Bronchial epithelial cell (primary cell): ENCODE results near the gene ACTN4. TPM values are rescaled to one million over a fixed set of nuclear protein-coding genes. Genes with fewer than 3 reads are reported as not detected.
A peak's percentile ranks its signal among the peaks of the same experiment; 100 is the strongest.

Source experiments
- DNase-seq: peaks from one replicate; pipeline ENCODE4 v3.0.0-alpha.2; 2010; ENCODE audit warnings: low read depth
- FAIRE-seq: peaks from 2 replicates; lab custom pipeline; 2011; peaks lifted over from hg19 to GRCh38; lab: Jason Lieb, UNC
- H3K27me3 ChIP-seq: 2 replicates; pipeline ENCODE4 v1.5.1; 2011; ENCODE audit warnings: low read length; ENCODE audit not compliant: control insufficient read depth, insufficient read depth
- H3K36me3 ChIP-seq: 2 replicates; pipeline ENCODE4 v1.5.1; 2011; ENCODE audit warnings: low read length; ENCODE audit not compliant: control insufficient read depth, insufficient read depth
- H3K4me3 ChIP-seq: 2 replicates; pipeline ENCODE4 v1.5.1; 2011; ENCODE audit warnings: mild to moderate bottlenecking, low read depth, low read length, control low read depth
- total RNA-seq: library from RNA; depleted of rRNA; stranded (reverse); fragments of >200 nt; gene quantifications from 2 replicates; pipeline ENCODE4 v1.2.1, GENCODE V29; 2014
- TF ChIP-seq, protein P1 (sequence below): IDR thresholded peaks from 2 replicates; pipeline ENCODE4 v1.5.1; 2011; ENCODE audit warnings: mild to moderate bottlenecking, moderate library complexity, low read length, control low read depth, inconsistent platforms; ENCODE audit not compliant: insufficient read depth, severe bottlenecking

ACTN4 gene
- total RNA-seq, 1 donor from 2014 or later = 130 TPM

- FAIRE-seq = peak; percentile 18
- H3K4me3 ChIP-seq = no peak overlapping the region
- H3K36me3 ChIP-seq = peaks cover 78% of the 10 kb centered on the region
- no peak for DNase-seq
- no peaks in the 10 kb centered on the region for H3K27me3 ChIP-seq
- TF ChIP-seq, protein P1, sequence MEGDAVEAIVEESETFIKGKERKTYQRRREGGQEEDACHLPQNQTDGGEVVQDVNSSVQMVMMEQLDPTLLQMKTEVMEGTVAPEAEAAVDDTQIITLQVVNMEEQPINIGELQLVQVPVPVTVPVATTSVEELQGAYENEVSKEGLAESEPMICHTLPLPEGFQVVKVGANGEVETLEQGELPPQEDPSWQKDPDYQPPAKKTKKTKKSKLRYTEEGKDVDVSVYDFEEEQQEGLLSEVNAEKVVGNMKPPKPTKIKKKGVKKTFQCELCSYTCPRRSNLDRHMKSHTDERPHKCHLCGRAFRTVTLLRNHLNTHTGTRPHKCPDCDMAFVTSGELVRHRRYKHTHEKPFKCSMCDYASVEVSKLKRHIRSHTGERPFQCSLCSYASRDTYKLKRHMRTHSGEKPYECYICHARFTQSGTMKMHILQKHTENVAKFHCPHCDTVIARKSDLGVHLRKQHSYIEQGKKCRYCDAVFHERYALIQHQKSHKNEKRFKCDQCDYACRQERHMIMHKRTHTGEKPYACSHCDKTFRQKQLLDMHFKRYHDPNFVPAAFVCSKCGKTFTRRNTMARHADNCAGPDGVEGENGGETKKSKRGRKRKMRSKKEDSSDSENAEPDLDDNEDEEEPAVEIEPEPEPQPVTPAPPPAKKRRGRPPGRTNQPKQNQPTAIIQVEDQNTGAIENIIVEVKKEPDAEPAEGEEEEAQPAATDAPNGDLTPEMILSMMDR = no peak
Measured at GRCh38 chr19:38711726-38712153, 64.3 kb downstream of the ACTN4 start.

- FAIRE-seq (no peak), DNase-seq (no peak)
- peaks cover 77% of the 10 kb centered on the region for H3K36me3 ChIP-seq
- no peaks in the 10 kb centered on the region for H3K27me3 ChIP-seq
- TF ChIP-seq, protein P1 = no peak
- H3K4me3 ChIP-seq = no peak overlapping the region
Measured at GRCh38 chr19:38712161-38712748, 64.8 kb downstream of the ACTN4 start.

DNA sequence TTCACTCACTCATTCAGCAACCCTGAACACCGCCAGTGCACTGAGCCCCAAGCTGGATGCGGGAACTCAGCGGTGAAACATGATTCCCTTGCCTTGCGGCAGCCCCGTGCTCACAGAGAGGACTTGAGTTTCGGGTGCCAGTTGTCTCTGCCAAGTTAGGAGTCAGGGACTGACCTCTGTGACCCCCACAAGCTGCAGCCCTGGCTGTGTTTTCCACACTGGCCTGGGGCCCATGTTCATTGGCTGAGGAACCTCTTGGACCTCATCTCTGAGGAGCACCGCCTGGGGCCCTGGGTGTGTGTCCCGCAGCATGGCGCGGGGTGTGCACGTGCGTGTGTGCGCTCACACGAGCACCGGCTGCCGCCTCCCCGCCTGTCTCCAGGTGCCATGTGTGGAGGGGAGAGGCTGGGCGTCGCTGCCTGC lies 65.8 kb downstream of the ACTN4 start:
- FAIRE-seq (no peak), DNase-seq (no peak)
- Histone ChIP-seq H3K27me3 (no peaks in the 10 kb centered on the region), H3K36me3 (peaks cover 77% of the 10 kb centered on the region), H3K4me3 (no peak overlapping the region)
- TF ChIP-seq, protein P1 = no peak

- H3K36me3 ChIP-seq = peaks cover 77% of the 10 kb centered on the region
- H3K4me3 ChIP-seq = no peak overlapping the region
- DNase-seq = no peak
- no peak for FAIRE-seq
- TF ChIP-seq, protein P1 = no peak
- no peaks in the 10 kb centered on the region for H3K27me3 ChIP-seq
Measured at GRCh38 chr19:38713865-38714264, 66.4 kb downstream of the ACTN4 start.

DNA sequence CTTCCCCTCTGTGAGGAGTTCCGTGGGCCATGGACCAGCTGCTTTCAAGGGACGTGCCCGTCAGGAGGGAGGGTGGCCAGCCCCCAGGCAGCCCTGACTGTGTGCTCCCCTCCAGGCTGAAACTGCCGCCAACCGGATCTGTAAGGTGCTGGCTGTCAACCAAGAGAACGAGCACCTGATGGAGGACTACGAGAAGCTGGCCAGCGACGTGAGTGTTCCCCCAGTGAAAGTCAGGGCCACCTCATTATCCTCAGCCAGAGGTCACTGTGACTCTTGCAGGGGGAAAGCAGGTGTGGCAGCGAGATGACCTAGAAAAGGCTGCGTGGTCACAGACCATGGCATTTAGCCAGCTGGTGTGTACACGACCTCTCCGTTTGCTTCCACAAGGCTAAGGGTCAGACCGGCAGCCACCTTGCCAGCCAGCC lies 66.9 kb downstream of the ACTN4 start:
- TF ChIP-seq, protein P1 = no peak
- DNase-seq (no peak), FAIRE-seq (no peak)
- no peaks in the 10 kb centered on the region for H3K27me3 ChIP-seq
- no peak overlapping the region for H3K4me3 ChIP-seq
- peaks cover 77% of the 10 kb centered on the region for H3K36me3 ChIP-seq

GRCh38 chr19:38715555-38715954 lies 68.1 kb downstream of the ACTN4 start:
- Histone ChIP-seq H3K27me3 (no peaks in the 10 kb centered on the region), H3K36me3 (peaks cover 76% of the 10 kb centered on the region), H3K4me3 (no peak overlapping the region)
- FAIRE-seq (no peak), DNase-seq (no peak)
- TF ChIP-seq, protein P1 = no peak
